ENCODE measurements around the gene MISP. TPM values are rescaled to one million over a fixed set of nuclear protein-coding genes. Genes with fewer than 3 reads are reported as not detected.

Gene MISP
- total RNA-seq, 1 experiment from 2014 or later: 0.70 TPM

DNA sequence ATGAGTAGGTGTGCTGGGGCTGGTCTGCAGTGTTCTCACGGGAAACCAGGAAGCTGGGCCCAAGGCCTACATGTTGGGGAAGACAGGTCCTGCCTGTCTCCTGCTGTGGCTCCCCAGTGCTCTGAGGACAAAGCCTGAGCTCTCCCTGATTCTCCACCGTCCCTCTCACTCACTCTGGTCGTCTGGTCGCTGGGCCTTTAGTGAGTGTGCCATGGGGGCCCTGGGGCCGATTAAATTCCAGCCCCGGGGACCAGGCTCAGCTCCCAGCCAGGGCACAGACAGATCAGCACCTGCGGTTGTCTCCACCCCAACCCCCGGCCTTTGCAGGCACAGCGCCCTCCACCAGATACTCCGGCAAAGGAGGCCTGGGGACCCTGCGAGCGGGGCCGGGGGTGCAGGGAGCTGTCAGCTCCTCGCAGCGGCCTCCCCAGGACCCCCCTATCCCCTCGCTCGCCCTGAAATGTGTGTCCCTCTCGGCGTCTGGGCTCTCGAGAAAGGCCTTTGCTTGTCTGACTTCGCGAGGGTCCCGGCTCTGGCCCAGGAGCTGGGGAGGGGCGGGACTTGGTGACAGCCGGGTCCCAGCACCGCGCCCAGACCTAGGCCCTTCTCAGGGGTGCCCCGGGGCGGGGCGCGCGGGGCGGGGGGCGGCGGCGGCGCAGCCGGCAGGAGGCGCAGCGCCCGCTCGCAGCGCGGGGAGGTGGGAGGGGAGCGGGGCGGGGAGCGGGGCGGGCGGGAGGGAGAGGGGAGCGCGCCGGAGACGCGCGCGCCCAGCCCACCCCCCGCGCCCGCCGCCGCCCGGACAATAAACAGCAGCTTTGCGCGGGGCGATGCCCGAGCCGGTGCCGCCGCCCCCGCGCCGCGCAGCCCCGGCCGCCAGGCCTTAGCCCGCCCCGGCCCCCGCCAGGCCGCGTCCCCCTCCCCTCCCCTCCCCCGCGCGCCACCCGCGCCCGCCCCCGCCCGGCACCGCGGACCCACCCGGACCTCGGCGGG, 42.5 kb upstream of the MISP start, which contains the start of gene PALM (continued):
- TF ChIP-seq STAT6 (CRISPR knock-in tag; conservative IDR thresholded peaks at IDR 0.05; ENCODE audit: low read depth): no peak
- no peak for TF ChIP-seq ERG (CRISPR knock-in tag; IDR thresholded peaks at IDR 0.05)
- TF ChIP-seq CDX4 (CRISPR knock-in tag; IDR thresholded peaks at IDR 0.05; ENCODE audit: borderline replicate concordance): no peak
- TF ChIP-seq TP53 (CRISPR knock-in tag; IDR thresholded peaks at IDR 0.05): no peak
- no peak for TF ChIP-seq PRRX2 (CRISPR knock-in tag; IDR thresholded peaks at IDR 0.05)
- TF ChIP-seq MXD4 (CRISPR knock-in tag; IDR thresholded peaks at IDR 0.05; ENCODE audit: borderline replicate concordance): no peak
- no peak for TF ChIP-seq PREB (CRISPR knock-in tag; IDR thresholded peaks at IDR 0.05; ENCODE audit: borderline replicate concordance)
- no peak for TF ChIP-seq JUN (CRISPR knock-in tag; IDR thresholded peaks at IDR 0.05)

DNA sequence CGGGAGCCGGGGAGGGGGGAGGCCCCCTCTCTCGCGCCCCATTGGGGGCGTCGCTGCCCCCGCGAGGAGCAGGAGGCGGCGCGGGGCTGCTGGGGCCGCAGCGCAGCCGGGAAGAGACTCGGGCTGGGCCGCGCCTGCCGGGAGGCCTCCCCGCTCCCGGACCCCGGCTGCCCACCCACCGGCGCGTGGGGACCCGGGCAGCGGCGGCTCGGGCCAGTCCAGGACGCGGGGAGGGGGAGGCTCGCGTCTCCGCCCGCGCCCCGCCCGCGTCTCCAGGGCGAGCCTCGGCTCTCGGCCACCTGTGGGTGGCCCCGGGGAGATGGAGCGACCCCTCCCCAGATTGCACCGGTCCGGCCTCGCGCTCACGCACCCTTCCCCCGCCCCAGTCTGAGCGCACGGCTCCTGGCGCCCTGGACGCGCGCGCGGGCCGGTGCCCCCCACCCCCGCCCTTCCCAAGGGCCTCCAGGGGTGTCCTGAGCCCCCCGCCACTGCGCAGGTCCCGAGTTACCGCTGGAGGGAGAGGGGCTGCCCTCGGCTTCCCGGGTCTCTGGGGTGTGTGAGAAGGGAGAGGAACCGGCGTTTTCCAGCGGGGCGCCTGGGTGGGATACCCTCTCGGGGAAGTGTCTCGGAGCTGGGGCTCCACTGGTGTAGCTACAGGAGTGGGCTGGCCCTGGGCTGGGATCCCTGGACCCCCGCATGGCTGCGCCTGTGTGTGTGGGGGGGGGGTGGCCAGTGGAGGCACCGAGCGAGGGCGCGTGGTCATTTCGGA, 41.5 kb upstream of the MISP start:
- no peak overlapping the region for H3K27ac Mint-ChIP-seq
- H3K9me3 Mint-ChIP-seq: peaks cover 5% of the 10 kb centered on the region; the same call in 1 of the 2 replicates
- H3K4me3 Mint-ChIP-seq: peak overlapping the region; percentile 59
- ChIA-PET CTCF (interaction anchor here (0.6 to 2.3 kb wide), 12 partner anchors 9 to 189 kb away, joined by 3 to 21 read pairs (median 7); no protein-coding TSS in a partner anchor), POLR2A (no interaction called here)
- H3K36me3 Mint-ChIP-seq: peaks cover 4% of the 10 kb centered on the region
- DNase-seq (ENCODE audit: low spot score): no peak
- peaks cover 26% of the 10 kb centered on the region for H3K27me3 Mint-ChIP-seq (ENCODE audit: low read depth)
- no peak for ATAC-seq
- H3K4me1 Mint-ChIP-seq: peaks cover 10% of the 10 kb centered on the region
- TF ChIP-seq CREM (CRISPR knock-in tag; IDR thresholded peaks at IDR 0.05) (no peak), USF1 (CRISPR knock-in tag; IDR thresholded peaks at IDR 0.05) (no peak), CDX4 (CRISPR knock-in tag; IDR thresholded peaks at IDR 0.05; ENCODE audit: borderline replicate concordance) (no peak), MYBL2 (CRISPR knock-in tag; IDR thresholded peaks at IDR 0.05) (no peak), ATF2 (CRISPR knock-in tag; IDR thresholded peaks at IDR 0.05; ENCODE audit: borderline replicate concordance, low read depth) (no peak), NR1H2 (CRISPR knock-in tag; IDR thresholded peaks at IDR 0.05) (no peak), CTCF (IDR thresholded peaks at IDR 0.05) (no peak), ZBTB43 (CRISPR knock-in tag; IDR thresholded peaks at IDR 0.05) (no peak), ZNF121 (CRISPR knock-in tag; IDR thresholded peaks at IDR 0.05) (no peak), HMGA2 (CRISPR knock-in tag; IDR thresholded peaks at IDR 0.05) (no peak), STAT6 (CRISPR knock-in tag; conservative IDR thresholded peaks at IDR 0.05; ENCODE audit: low read depth) (no peak)
